GM21390 (cell line): ENCODE results near the gene MAPKAPK2.
"Not testable (repeated sequence)": the region's sequence is repeated elsewhere in the genome, so short reads cannot be mapped to it uniquely, and the experiment has no call there.

Experiments
- ATAC-seq: cut with Tn5 transposase; IDR thresholded peaks from one replicate; pipeline ENCODE4 v1.9.1; 2021; ENCODE audit not compliant: unreplicated experiment

MAPKAPK2 gene

DNA sequence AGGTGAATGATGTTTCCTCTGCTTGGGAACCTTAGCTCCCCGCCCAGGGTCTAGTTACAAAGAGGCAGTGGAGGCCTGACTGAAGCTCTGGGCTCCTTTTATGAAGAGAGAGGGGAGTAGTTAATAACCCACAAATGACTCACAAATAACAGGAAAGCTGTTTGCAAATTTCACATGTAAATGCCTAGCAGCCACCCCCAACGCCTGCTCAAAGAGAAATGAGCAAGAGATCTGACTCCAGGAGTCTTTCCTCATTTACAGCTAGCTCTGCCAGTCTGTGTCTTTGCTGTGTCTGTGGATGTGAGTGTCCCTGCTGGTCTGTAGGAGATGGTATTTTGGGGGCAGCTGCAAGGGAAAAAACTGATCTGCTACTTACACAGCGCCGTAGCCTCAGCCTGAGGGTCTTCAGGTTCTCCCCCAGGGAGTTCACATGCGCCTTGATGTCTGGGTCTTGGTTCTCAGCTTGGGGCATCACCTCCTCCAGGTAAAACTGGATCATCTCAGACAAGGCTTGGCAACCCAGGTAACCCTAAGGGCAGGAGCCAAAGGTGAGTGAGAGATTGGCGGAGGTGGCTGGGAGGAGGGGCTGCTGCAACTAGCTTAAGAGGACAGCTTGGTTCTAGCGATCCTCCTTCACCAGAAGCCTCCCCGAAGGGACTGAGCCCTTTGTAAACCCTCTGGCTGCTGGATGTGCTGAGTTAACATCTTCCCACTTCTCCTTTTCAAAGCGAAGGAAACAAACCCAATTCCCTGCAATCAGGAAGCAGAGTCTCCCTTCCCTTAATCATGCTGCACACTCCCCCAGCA lies 86.0 kb downstream of the MAPKAPK2 start, which contains the start of gene IL19:
Gene IL19, plus strand, starts transcription at position 243 of the 807 bp plus-strand sequence. CDS start 65,890 bp downstream, outside the sequence.
- ATAC-seq: no peak

DNA sequence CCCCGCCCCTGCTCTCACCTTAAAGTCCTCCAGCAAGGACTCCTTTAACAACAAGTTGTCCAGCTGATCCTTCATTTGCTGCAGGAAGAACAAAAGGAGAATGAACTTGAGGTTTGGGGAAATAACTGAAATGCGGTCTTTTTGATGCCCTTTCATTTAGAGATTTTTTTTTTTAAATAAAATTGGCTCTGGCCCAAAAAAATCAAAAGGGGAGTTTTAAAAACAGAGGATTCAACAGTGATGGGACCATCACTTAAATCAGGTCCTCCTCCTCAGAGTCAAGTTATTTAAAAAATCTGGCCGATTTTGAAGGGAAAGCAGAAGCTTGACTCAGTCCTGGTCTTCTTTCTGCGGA lies 86.6 kb downstream of the MAPKAPK2 start:
- no peak for ATAC-seq

DNA sequence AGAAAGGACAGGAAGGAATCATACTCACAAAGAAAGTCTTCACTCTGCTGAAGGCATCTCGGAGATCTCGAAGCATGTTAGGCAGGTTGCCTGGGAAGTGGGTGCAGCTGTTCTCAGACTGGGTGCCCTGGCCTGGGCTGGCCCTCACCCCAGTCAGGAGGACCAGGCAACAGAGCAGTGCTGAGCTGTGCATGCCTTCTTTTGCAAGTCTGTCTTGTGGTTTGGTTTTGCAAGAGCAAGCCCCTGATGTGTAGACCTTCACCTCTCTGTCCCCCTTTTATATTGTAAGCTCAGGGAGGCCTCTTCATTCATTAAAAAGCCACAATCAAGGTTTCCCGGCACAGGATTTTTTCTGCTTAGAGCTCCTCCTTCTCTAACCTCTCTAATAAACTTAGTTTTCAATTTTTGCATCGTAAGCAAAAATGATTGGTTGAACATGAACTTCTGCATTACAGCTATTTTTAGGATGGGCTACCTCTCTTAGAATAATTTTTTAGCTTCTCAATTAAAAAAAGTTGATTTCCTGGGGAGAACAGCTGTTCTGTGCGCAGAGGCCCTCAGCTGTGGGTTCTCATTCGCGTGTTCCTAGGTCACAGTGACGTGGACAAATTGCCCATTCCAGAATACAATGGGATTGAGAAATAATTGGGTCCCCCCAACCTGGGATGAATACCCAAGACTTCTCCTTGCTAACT lies 87.7 kb downstream of the MAPKAPK2 start, which contains the start of gene IL10:
Gene IL10, minus strand, starts transcription at position 252 of the 695 bp plus-strand sequence. Its CDS starts 59 bp downstream, at position 193.
- no peak for ATAC-seq

DNA sequence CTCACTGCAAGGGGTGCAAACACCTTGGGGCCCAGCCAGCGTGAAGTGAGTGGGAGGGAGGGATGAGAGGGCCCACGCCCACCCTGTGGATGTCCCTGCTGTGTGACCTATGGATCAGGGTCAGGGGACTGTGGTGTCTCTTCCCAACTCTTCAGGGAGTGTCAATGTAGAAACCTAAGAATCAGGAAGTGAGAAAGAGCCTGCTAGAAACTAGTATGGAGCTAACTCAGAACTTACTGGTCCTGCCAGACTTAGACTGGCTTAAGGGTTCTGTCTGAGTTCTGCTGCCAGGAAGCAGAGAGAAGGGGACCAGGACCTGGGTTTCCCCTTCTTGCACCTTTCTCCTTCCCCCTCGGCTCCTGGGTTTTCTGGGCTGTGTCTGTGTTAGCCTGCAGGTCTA lies 89.4 kb downstream of the MAPKAPK2 start:
- ATAC-seq: no peak

DNA sequence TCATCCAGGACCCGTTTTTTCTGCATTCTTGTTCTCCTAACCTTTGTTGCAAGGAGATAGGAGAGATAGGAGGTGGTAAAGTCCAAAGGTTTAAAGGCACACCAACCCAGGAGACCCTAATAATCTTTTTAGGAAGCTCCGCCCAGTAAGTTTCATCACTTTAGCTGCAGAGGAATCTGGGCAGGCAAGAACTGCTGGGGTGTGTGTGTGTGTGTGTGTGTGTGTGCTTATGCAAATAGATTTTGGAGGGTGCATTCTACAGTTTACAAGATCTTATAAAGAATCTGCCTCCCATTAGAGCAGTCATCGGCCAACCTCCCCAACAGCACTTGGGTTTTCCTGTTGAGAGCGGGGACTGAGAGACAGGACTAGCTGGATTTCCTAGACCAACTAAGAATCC lies 91.5 kb downstream of the MAPKAPK2 start:
- ATAC-seq: no peak

DNA sequence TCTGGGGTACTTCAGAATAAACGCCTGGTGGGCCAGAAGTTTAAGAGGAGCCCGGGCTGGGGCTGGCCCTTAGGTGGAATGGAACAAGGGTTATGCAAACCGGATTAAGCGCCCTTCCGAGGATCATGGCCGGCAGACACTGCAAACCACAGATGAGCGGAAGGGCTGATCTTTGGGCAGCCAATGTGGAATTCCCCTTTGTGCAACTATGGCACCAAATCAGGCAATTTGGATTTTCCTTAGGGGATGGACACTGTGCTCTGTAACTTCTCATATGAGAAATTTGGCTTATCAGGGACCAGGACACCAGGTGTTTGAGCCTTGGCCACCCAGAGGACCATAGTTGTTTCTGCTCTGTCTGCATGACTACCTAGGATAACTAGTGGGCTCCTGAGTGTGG lies 93.3 kb downstream of the MAPKAPK2 start:
- no peak for ATAC-seq

DNA sequence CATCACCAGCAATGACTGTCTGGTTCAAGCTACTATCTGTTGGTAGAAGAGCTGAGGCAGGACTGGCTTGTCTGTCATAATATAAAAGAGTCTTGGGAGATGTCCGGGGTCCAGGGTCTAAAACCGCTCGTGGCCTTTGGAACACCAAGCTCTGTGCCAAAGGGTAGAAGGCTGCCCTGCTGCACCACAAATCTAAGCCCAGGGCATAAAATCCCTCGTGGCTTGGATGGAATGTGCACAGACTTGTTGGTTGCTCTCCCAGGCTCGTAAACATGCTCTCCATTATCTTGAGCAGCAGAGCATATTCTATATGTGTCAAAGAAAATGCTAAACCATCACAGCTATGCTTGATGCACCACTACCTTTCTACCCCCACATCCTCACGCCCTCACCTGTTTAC lies 94.2 kb downstream of the MAPKAPK2 start:
- ATAC-seq: not testable (repeated sequence)

DNA sequence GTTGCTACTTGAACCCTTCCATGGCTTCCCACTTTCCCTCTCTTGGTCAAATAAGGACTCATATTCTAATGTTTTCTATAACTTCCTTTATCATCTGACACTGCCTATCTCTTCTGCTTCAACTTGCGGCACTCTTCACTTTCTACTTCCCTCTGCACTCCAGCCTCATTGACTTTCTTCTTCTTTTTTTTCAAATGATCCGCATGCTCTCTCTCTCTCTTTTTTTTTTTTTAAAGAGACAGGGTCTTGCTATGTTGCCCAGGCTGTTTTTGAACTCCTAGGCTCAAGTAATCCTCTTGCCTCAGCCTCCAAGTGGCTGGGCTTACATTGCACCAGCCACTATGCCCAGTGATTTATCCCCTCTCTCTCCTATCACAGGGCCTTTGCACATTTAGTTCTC lies 94.9 kb downstream of the MAPKAPK2 start:
- no peak for ATAC-seq

DNA sequence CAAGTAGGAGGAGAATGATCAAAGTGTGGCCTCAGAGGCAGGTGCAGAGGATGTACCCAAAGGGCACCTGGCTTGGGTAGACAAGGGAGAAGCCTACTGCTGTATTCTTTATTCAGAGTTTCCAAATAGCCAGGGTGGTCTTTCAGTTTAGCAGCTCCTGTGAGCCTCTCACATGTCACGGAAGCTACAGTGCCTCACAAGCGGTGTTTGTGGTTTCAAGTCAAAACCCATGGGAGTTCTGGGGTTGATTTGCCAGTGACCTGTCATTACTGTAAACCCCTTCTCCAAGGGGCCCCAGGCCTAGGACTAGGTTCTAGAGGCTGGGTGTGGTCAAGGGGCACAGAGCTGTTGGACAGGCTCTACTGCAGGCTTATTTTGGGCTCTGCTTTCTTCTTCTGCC lies 97.7 kb downstream of the MAPKAPK2 start:
- peak; percentile 63 for ATAC-seq

DNA sequence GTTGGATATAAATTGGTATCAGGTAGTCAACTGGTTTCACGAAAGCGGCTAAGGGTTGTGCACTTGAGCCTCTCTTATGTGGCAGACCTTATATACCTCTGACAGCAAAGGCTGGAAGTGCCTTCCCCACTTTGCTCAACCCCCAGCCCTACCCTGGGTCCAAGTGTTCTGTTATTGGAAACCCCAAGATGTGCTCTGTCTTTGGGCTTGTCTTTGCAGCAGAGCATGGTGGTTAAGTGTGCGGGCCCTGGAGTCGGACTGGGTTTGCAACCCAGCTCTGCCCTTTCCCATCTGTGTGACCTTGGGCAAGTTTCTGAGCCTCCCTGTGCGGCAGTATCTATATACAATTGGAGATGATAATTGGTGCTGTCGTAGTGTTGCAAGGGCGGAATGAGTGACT lies 98.8 kb downstream of the MAPKAPK2 start:
- ATAC-seq: no peak
